ENCODE results near the gene LIPI.
"Not testable (repeated sequence)": the region's sequence is repeated elsewhere in the genome, so short reads cannot be mapped to it uniquely, and the experiment has no call there.

The LIPI gene

GRCh38 chr21:14072761-14073535 lies 137.8 kb downstream of the LIPI start:
- DNase-seq (no peak), ATAC-seq (no peak)

DNA sequence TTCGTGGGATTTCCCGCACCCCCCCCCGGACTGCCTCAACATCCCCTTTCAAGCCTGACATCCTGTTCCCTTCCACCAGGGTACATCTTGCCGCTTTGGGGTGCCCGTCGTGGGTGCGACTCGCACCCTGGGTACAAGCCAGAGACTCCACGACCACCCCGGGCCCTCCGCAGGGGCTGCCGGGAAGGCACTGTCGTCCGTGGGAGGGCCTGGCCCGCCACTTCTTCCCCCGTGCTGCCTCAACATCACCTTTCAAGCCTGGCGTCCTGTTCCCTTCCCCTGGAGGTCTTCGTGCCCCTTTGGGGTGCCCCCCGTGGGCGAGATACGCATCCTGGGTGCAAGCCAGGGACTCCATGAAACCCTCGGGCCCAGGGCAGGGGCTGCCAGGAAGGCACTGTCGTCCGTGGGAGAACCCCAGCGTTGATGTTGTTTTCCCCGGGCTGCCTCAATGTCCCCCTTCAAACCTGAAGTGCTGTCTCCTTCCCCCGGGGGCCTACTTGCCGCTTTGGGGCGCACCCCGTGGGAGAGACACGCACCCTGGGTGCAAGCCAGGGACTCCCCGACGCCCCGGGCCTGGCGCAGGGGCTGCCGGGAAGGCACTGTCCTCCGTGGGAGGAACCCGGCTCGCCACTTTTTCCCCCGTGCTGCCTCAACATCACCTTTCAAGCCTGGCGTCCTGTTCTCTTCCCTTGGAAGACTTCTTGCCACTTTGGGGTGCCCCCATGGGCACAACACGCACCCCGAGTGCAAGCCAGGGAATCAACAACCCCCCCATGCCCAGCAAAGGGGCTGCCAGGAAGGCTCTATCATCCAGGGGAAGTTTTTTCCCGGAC lies 138.6 kb downstream of the LIPI start:
- no peak for ATAC-seq
- no peak for DNase-seq

GRCh38 chr21:14070968-14071367 lies 139.8 kb downstream of the LIPI start:
- no peak for ATAC-seq
- no peak for DNase-seq

DNA sequence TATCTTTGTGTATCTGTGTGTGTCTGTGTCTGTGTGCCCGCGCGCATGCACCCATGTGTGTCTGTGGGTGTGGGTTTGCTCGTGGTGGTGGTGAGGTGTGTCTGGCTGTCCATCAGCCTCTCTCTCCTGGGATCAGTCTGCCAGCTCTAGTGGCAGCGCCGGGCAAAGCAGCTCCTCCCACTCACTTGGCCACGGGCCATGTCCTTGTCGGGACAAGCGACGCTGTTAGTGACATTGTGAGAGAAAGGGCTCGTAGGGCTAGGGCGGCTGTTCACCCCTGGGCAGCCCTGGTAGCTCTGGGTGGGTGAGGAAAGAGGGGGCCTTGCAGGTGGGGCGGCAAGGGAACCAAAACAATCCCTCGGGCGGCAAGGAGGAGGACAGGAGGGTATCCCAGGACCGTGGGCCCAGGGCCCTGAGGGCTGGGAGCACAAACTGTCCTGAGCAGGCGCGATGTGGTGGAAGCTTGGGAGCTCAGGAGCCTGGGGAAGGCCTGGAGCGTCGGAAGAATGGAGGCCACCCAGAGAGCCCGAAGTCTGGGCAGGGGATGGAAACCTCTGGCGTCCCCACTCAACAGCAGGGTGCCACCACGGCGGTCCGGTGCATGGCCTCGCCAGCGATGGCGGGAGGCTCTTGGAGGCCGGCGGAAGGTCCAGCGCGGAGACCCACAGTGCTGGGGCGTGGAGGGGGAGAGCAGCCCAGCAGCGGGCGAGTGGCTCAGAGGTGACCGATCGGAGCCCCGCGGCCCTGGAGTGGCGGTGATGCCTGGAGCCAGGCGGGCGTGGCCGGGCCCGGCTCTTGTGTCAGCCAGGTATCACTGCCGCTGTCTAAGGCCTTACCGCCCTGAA lies 140.5 kb downstream of the LIPI start:
- DNase-seq (no peak), ATAC-seq (peak; percentile 32)

DNA sequence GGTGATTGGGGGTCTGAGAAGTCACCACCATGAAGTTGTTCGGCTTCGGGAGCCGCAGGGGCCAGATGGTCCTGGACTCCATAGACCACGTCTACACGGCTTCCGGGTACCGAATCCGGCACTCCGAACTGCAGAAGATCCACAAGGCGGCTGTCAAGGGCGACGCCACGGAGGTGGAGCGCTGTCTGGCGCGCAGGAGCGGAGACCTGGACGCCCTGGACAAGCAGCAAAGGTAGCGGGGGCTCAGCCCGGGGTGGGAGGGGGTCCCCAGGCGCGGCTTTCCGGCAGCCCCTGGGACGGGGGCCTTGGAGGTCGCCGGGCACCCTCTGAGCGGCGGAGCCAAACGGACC lies 146.5 kb downstream of the LIPI start:
- no peak for ATAC-seq
- no peak for DNase-seq

DNA sequence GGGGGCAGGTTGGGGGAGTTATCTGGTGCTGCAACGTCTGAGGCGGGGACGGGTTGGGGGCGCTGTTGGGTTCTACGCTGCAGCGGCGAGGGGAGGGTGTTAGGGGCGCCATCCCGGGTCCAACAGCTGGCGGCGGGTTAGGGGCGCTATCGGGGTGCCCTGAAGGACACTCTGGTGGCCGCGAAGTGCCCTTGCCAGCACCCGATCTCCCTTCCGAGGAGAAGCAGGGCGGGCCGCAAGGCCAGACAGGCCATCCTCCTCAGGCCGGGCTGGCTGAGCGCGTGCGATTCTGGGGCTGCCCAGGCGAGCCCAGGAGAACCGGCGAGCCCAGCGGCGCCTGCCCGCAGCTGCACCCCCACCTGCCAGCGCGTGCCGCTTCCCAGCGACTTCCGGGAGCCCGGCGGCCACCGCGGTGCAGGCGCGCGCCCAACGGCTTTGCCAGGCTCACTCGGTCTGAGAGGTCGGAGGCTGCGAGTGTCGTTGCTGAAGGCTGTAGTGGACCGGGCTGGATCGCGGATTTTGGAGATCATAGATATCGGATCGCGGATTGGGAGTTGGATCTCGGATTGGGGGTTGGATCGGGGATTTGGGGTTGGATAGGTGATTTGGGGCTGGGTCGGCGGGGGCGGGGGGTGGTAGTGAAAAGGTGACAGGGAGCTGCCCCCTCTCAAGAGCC lies 147.0 kb downstream of the LIPI start:
- not testable (repeated sequence) for ATAC-seq

DNA sequence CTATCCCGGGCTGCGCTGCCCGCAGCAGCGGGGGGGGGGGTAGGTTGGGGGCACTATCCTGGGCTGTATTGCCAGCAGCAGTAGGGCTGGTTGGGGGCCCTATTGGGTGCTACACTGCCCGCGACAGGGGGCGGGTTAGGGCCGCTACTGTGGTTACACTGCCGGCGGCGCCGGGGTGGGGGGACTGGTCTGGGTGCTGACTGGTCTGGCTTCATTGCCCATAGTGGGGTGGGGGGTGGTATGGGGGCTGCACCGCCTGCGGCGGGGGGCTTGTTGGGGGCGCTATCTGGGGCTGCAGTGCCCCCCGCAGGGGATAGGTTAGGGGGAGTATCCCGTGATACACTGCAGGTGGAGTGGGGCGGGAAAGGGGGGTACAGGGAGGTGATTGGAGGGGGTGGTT lies 148.1 kb downstream of the LIPI start:
- ATAC-seq, DNase-seq: not testable (repeated sequence)

More for the DNA sequence above, 147.0 kb downstream of the LIPI start:
- DNase-seq = not testable (repeated sequence)

- not testable (repeated sequence) for DNase-seq, ATAC-seq
Measured at GRCh38 chr21:14061820-14062219, 148.9 kb downstream of the LIPI start.

GRCh38 chr21:14058995-14059627 lies 151.6 kb downstream of the LIPI start:
- not testable (repeated sequence) for DNase-seq, ATAC-seq

All from stimulated activated naive CD8-positive, alpha-beta T cell treated with anti-CD3 and anti-CD28 coated beads, Interleukin-15, Interleukin-2, amounts not matched to agents 100 U/mL and 50 U/mL, for 24 hours (primary cell).